GM21576 (cell line): ENCODE results near the gene ERCC1.

Source experiments
- ATAC-seq: cut with Tn5 transposase; IDR thresholded peaks from one replicate; pipeline ENCODE4 v1.9.1; 2021; ENCODE audit warnings: mild to moderate bottlenecking, moderate library complexity; ENCODE audit not compliant: unreplicated experiment

Gene ERCC1

DNA sequence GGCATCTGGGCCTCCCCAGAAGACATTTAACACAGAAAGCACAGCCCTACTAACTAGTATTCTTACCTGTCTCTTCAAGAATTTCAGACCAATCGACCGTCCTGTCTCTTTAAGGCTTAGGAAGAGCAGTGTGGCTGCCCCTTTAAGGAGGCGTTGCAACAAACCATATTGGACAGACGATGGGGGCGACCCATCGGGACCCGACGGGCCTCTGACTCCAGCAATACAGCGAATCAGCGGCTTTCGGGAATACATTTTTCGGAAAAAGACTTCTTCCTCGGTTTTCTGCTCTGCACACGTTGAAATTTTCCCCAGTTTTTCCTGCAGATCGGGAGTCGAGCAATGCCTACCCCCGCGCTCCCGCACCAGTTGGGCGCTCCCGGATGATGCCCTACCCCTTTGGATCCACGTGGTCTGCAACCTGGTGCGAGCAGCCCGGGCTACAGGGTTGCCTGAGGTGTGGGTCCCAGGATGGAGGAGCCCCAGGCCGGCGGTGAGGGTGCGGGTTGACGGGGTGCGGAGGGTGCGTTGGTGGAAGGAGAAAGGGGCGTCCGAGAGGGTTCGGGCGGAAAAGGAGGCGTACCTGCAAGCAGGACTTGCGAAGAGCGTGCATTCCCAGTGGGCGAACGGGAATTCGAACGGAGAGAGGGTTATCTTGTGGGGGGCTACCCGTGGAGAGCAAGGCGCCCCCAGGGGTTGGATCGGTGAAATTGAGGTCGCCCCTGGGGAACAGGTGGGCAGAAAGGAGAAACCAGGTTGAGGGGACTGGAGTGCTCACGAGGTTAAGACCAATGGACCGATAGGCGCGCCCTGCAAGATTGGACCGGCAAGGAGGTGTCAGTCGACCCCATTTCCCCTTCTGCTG, 17.3 kb downstream of the ERCC1 start, which contains the start of gene POLR1G:
Gene POLR1G, plus strand, starts transcription at position 419 of the 865 bp plus-strand sequence. Its CDS starts 53 bp downstream, at position 472.
- peak; percentile 54 for ATAC-seq

- peak; percentile 32 for ATAC-seq
Observed at GRCh38 chr19:45405435-45406225, 18.1 kb downstream of the ERCC1 start.

GRCh38 chr19:45404557-45405434, 18.9 kb downstream of the ERCC1 start, which contains the start of gene PPP1R13L:
TSS of gene PPP1R13L (minus strand) at chr19:45405069. CDS start at chr19:45398318, 6,751 bp downstream.
- ATAC-seq: peak; percentile 25

- no peak for ATAC-seq
Observed at GRCh38 chr19:45403781-45404556, 19.7 kb downstream of the ERCC1 start.

DNA sequence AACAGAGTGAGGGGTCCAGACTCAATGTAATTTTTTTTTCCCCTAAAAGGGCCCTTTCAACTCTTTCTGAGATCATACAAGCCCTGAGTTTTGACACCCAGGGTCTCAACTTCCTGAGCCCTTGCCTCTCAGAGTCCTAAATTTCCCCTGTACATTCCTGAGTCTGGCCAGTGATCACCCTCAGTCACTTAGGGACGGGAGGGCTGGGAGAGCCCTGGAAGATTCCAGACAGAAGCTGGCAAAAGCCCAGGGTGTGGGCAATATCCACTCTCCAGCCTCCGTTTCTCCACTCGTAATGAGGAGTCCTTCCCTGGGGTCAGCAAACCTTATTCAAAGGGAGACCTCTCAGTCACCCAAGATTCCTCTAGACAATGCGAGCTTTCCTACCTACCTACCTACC, 20.4 kb downstream of the ERCC1 start:
- ATAC-seq: no peak

DNA sequence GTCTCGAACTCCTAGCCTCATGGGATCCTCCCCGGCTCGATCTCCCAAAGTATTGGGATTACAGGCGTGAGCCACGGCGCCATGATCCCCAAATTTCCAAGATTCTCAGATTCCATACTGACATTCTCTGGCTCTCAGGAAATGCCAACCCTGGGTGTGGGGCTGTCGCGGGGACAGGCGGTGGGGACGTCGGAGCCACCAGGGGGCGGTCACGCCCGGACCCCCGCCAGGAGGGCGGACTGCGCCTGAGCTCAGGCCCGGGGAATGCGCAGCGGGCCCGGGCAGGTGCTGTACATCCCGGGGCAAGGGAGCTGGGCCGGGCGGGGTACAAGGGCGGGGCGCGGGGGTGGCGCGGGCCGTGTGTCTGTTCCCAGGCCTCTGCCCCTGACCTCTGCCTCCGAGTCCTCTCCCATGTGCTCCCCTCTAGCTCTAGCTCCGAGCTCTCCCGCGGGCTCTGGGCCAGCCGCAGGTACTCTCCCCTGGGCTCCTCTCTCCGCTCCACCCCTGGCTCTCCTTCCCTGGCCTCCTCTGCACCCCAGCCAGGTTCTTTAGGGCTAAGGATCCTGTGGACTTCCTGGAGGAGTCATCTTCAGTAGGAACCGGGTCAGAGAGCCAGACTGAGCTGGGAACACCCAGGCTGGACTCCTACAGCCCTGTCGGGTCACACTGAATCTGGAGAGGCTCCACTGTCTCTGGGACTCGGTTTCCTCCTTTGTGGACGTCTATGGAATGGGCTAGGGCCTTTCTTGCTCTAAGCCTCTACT, 21.2 kb downstream of the ERCC1 start:
- no peak for ATAC-seq

DNA sequence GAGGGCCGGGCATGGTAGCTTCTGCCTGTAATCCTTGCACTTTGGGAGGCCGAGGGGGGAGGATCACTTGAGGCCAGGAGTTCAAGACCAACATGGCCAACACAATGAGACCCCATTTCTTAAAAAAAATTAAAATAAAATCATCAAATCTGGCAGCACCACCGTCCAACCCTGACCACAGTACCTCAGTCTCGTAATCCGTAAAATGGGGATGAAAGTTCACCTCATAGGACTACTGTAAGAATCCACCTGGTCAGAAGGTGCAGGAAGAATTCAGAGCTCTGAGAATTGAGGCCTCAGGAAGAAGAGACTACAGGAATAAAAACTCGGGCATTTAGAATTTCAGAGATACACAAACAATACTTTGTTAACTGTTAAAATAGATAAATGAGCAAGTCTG, 21.9 kb downstream of the ERCC1 start:
- no peak for ATAC-seq

GRCh38 chr19:45400192-45400591, 23.5 kb downstream of the ERCC1 start:
- no peak for ATAC-seq

- no peak for ATAC-seq
Observed at GRCh38 chr19:45395821-45396617, 27.7 kb downstream of the ERCC1 start.

GRCh38 chr19:45391871-45392665, 31.6 kb downstream of the ERCC1 start:
- ATAC-seq: no peak

DNA sequence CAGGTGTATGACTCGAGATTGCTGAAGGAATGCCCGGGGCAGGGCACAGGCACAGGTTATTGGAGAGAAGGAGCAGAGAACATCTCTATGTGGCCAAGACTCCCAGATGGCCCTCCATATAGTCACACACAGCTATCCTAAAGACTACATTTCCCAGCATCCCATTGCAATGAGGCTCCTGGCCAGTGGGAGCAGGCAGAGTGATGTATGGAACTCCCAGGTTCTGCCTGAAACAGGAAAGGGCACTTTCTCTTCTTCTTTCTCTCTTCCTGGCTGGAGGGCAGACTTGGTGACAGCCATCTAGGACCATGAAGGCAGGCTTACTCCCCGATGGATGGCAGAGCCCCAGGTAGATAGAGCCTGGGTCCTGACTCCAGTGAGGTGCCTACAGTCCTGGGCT, 32.4 kb downstream of the ERCC1 start:
- no peak for ATAC-seq

GRCh38 chr19:45385392-45386221, 38.1 kb downstream of the ERCC1 start:
- no peak for ATAC-seq

GRCh38 chr19:45382426-45382825, 41.3 kb downstream of the ERCC1 start:
- no peak for ATAC-seq

DNA sequence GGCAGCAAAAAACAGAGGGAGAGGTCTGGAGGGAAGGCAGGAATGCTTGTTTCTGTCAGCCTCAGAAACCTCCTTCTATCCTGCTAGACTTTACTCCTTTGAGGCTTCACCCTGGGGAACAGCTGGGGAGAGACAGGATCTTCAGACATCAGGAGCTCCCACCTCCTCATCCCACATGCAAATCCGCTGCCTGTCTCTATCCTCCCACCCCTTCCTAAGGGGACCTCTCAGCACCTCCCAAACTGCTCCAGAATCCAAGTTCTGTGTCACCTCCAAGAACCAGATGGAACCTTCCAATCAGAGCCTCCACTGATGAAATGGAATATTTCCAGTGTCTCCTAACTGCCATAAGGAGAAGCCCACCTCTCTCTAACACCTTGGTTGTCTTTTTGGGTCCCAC, 43.6 kb downstream of the ERCC1 start:
- no peak for ATAC-seq

DNA sequence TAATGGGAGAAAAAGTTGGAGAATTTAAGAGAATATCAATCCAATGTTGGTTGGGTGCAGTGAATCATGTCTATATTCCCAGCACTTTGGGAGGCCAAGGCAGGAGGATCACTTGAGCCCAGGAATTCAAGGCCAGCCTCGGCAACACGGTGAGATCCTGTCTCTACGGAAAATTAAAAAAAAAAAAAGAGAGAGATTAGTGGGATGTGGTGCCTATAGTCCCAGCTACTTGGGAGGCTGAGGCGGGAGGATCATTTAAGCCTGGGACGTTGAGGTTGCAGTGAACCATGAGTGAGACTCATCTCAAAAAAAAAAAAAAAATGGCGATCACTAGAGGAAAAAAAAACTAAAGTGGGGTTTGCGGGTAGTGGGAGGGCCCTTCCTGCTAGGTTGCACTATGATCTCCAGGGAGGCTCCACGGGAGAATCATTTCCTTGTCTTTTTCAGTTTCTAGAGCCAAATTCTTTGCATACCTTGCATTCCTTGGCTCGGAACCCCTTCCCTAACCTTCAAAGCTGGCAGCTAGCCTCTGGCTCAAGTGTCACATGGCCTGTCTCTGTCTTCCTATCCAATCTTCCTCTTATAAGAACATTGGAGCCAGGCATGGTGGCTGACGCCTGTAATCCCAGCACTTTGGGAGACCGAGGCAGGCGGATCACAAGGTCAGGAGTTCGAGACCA, 47.5 kb downstream of the ERCC1 start:
- ATAC-seq: no peak
